ENCODE measurements around the gene SLC35E4. TPM values are rescaled to one million over a fixed set of nuclear protein-coding genes. Genes with fewer than 3 reads are reported as not detected.
A peak's percentile ranks its signal among the peaks of the same experiment; 100 is the strongest.

SLC35E4 gene
- total and polyA plus RNA-seq, 2 experiments from 2014 or later, result 9.1 to 16.4 TPM

- Histone ChIP-seq H4K20me1 (ENCODE audit: insufficient read depth) (no peaks in the 10 kb centered on the region), H3K4me1 (ENCODE audit: insufficient read depth) (no peaks in the 10 kb centered on the region), H3K36me3 (ENCODE audit: low read depth) (no peaks in the 10 kb centered on the region), H3K27ac (no peak overlapping the region), H3K4me2 (ENCODE audit: unreplicated experiment) (no peak overlapping the region), H3K9ac (no peak overlapping the region), H3K4me3 (peak overlapping the region; percentile 64; the same call in 1 of the 2 replicates), H3K9me2 (ENCODE audit: insufficient read depth) (no peaks in the 10 kb centered on the region), H3K27me3 (replicated peaks; ENCODE audit: insufficient read depth) (no peaks in the 10 kb centered on the region), H3K79me2 (ENCODE audit: insufficient read depth) (no peaks in the 10 kb centered on the region), H3K9me3 (ENCODE audit: low read depth) (no peaks in the 10 kb centered on the region), H3F3A (ENCODE audit: insufficient read depth) (no peaks in the 10 kb centered on the region), H2AFZ (no peak overlapping the region)
- TF ChIP-seq EZH2 (IDR thresholded peaks at IDR 0.05; ENCODE audit: insufficient read depth, poor library complexity, severe bottlenecking) (no peak), EZH2phosphoT487 (IDR thresholded peaks at IDR 0.05; ENCODE audit: insufficient read depth, low read depth) (no peak)
- in situ Hi-C loops (cut with MboI), result no loop called here
- WGBS, 2 experiments (ENCODE audit: low coverage in 1 of 2, low lambda C conversion rate in 2 of 2, missing lambda C conversion rate in 2 of 2), result 67% methylated on average over 15 of the region's 15 CpGs
- no peak for DNase-seq
Observed at GRCh38 chr22:30695351-30695851, 59.8 kb downstream of the SLC35E4 start.

- H3K36me3 ChIP-seq (ENCODE audit: low read depth), result no peaks in the 10 kb centered on the region
- no peak overlapping the region for H3K9ac ChIP-seq
- H3K27me3 ChIP-seq (replicated peaks; ENCODE audit: insufficient read depth), result no peaks in the 10 kb centered on the region
- H3K9me2 ChIP-seq (ENCODE audit: insufficient read depth), result no peaks in the 10 kb centered on the region
- TF ChIP-seq EZH2 (IDR thresholded peaks at IDR 0.05; ENCODE audit: insufficient read depth, poor library complexity, severe bottlenecking) (no peak), EZH2phosphoT487 (IDR thresholded peaks at IDR 0.05; ENCODE audit: insufficient read depth, low read depth) (no peak)
- H3K9me3 ChIP-seq (ENCODE audit: low read depth), result no peaks in the 10 kb centered on the region
- no peaks in the 10 kb centered on the region for H3K79me2 ChIP-seq (ENCODE audit: insufficient read depth)
- H3K4me1 ChIP-seq (ENCODE audit: insufficient read depth), result no peaks in the 10 kb centered on the region
- 92 to 94% methylated on average over 7 of the region's 7 CpGs for WGBS, 2 experiments (ENCODE audit: low coverage in 1 of 2, low lambda C conversion rate in 2 of 2, missing lambda C conversion rate in 2 of 2)
- no peak overlapping the region for H3K4me2 ChIP-seq (ENCODE audit: unreplicated experiment)
- H3K4me3 ChIP-seq, result no peak overlapping the region
- H2AFZ ChIP-seq, result no peak overlapping the region
- in situ Hi-C loops (cut with MboI), result no loop called here
- H3F3A ChIP-seq (ENCODE audit: insufficient read depth), result no peaks in the 10 kb centered on the region
- H3K27ac ChIP-seq, result no peak overlapping the region
- no peak for DNase-seq
- H4K20me1 ChIP-seq (ENCODE audit: insufficient read depth), result no peaks in the 10 kb centered on the region
Observed at GRCh38 chr22:30695871-30696655, 60.5 kb downstream of the SLC35E4 start.

Other genes starting within 250 kb of the SLC35E4 start
- gene RNF215, start 248.4 kb upstream of the SLC35E4 start, total RNA-seq (2014; rRNA removed; shearing (Covaris generic)), result 29.9 and 45.1 TPM in 2 replicates
- gene RNF215, start 248.4 kb upstream of the SLC35E4 start, polyA plus RNA-seq (2016; fragmentation: Nextera tagmentation; extraction: Ambion mirVana), result 2.7 and 2.9 TPM in 2 replicates
- 41.9 and 54.6 TPM in 2 replicates for gene SEC14L2, start 238.8 kb upstream of the SLC35E4 start, total RNA-seq (2014; rRNA removed; shearing (Covaris generic))
- 23.3 and 26.6 TPM in 2 replicates for gene SEC14L2, start 238.8 kb upstream of the SLC35E4 start, polyA plus RNA-seq (2016; fragmentation: Nextera tagmentation; extraction: Ambion mirVana)
- gene MTFP1, start 210.0 kb upstream of the SLC35E4 start, total RNA-seq (2014; rRNA removed; shearing (Covaris generic)), result 6.6 and 18.3 TPM in 2 replicates
- 8.1 and 8.5 TPM in 2 replicates for gene MTFP1, start 210.0 kb upstream of the SLC35E4 start, polyA plus RNA-seq (2016; fragmentation: Nextera tagmentation; extraction: Ambion mirVana)
- gene SEC14L3, start 163.8 kb upstream of the SLC35E4 start, total RNA-seq (2014; rRNA removed; shearing (Covaris generic)), result not detected in 2 replicates
- not detected in 2 replicates for gene SEC14L3, start 163.8 kb upstream of the SLC35E4 start, polyA plus RNA-seq (2016; fragmentation: Nextera tagmentation; extraction: Ambion mirVana)
- gene SEC14L4, start 130.1 kb upstream of the SLC35E4 start, total RNA-seq (2014; rRNA removed; shearing (Covaris generic)), result under 0.01 and 0.25 TPM in 2 replicates
- 0.16 and 0.34 TPM in 2 replicates for gene SEC14L4, start 130.1 kb upstream of the SLC35E4 start, polyA plus RNA-seq (2016; fragmentation: Nextera tagmentation; extraction: Ambion mirVana)
- gene SEC14L6, start 89.0 kb upstream of the SLC35E4 start, total RNA-seq (2014; rRNA removed; shearing (Covaris generic)), result not detected in 2 replicates
- gene SEC14L6, start 89.0 kb upstream of the SLC35E4 start, polyA plus RNA-seq (2016; fragmentation: Nextera tagmentation; extraction: Ambion mirVana), result not detected in 2 replicates
- not detected in 2 replicates for gene GAL3ST1, start 61.1 kb upstream of the SLC35E4 start, total RNA-seq (2014; rRNA removed; shearing (Covaris generic))
- gene GAL3ST1, start 61.1 kb upstream of the SLC35E4 start, polyA plus RNA-seq (2016; fragmentation: Nextera tagmentation; extraction: Ambion mirVana), result not detected in 2 replicates
- 63.2 and 83.7 TPM in 2 replicates for gene PES1, start 43.9 kb upstream of the SLC35E4 start, total RNA-seq (2014; rRNA removed; shearing (Covaris generic))
- gene PES1, start 43.9 kb upstream of the SLC35E4 start, polyA plus RNA-seq (2016; fragmentation: Nextera tagmentation; extraction: Ambion mirVana), result 67.8 and 74.1 TPM in 2 replicates
- gene TCN2, start 28.6 kb upstream of the SLC35E4 start, total RNA-seq (2014; rRNA removed; shearing (Covaris generic)), result 5.3 and 8.1 TPM in 2 replicates
- 4.5 and 4.8 TPM in 2 replicates for gene TCN2, start 28.6 kb upstream of the SLC35E4 start, polyA plus RNA-seq (2016; fragmentation: Nextera tagmentation; extraction: Ambion mirVana)
- gene DUSP18, start 32.1 kb downstream of the SLC35E4 start, total RNA-seq (2014; rRNA removed; shearing (Covaris generic)), result 7.1 and 9.5 TPM in 2 replicates
- 12.4 and 12.7 TPM in 2 replicates for gene DUSP18, start 32.1 kb downstream of the SLC35E4 start, polyA plus RNA-seq (2016; fragmentation: Nextera tagmentation; extraction: Ambion mirVana)
- gene OSBP2, start 59.1 kb downstream of the SLC35E4 start, total RNA-seq (2014; rRNA removed; shearing (Covaris generic)), result 1.1 and 2.0 TPM in 2 replicates
- gene OSBP2, start 59.1 kb downstream of the SLC35E4 start, polyA plus RNA-seq (2016; fragmentation: Nextera tagmentation; extraction: Ambion mirVana), result 0.65 and 1.3 TPM in 2 replicates